ENCODE measurements around the gene AQP12A.

The AQP12A gene

GRCh38 chr2:240711296-240711695, 19.6 kb downstream of the AQP12A start:
- no peak for DNase-seq

- no peak for DNase-seq
These were observed 20.0 kb downstream of the AQP12A start for GRCh38 chr2:240711701-240712100.

- no peak for DNase-seq
These were observed 20.5 kb downstream of the AQP12A start for GRCh38 chr2:240712121-240712520.

GRCh38 chr2:240713071-240713927, 21.6 kb downstream of the AQP12A start:
- DNase-seq, result no peak

GRCh38 chr2:240713928-240714746, 22.5 kb downstream of the AQP12A start:
- no peak for DNase-seq

- DNase-seq, result no peak
These were observed 23.4 kb downstream of the AQP12A start for GRCh38 chr2:240714747-240715725.

GRCh38 chr2:240716130-240716798, 24.6 kb downstream of the AQP12A start:
- no peak for DNase-seq

- no peak for DNase-seq
These were observed 25.5 kb downstream of the AQP12A start for GRCh38 chr2:240717181-240717641.

- DNase-seq, result no peak
These were observed 26.3 kb downstream of the AQP12A start for GRCh38 chr2:240717681-240718581.

GRCh38 chr2:240718896-240719490, 27.3 kb downstream of the AQP12A start:
- DNase-seq, result no peak

GRCh38 chr2:240719676-240720545, 28.2 kb downstream of the AQP12A start:
- no peak for DNase-seq

GRCh38 chr2:240720686-240721595, 29.3 kb downstream of the AQP12A start:
- DNase-seq, result no peak

GRCh38 chr2:240721596-240722180, 30.0 kb downstream of the AQP12A start:
- no peak for DNase-seq

- no peak for DNase-seq
These were observed 30.7 kb downstream of the AQP12A start for GRCh38 chr2:240722376-240722775.

- no peak for DNase-seq
These were observed 31.4 kb downstream of the AQP12A start for GRCh38 chr2:240722796-240723735.

GRCh38 chr2:240723851-240724250, 32.2 kb downstream of the AQP12A start:
- DNase-seq, result no peak

GRCh38 chr2:240724431-240724830, 32.8 kb downstream of the AQP12A start:
- DNase-seq, result no peak

Measured in activated T-cell treated with anti-CD3 and anti-CD28 coated beads for 4 hours (primary cell).